GM19455 (cell line): ENCODE measurements around the gene NDUFAF2.
A peak's percentile ranks its signal among the peaks of the same experiment; 100 is the strongest.
"Not testable (repeated sequence)": the region's sequence is repeated elsewhere in the genome, so short reads cannot be mapped to it uniquely, and the experiment has no call there.

Source experiments
- ATAC-seq: cut with Tn5 transposase; IDR thresholded peaks from one replicate; pipeline ENCODE4 v1.9.1; 2021; ENCODE audit not compliant: unreplicated experiment

NDUFAF2 gene

GRCh38 chr5:61167382-61167781 is 222.4 kb downstream of the NDUFAF2 start:
- ATAC-seq = no peak

- ATAC-seq = no peak
Measured at GRCh38 chr5:61168951-61169350, 223.9 kb downstream of the NDUFAF2 start.

GRCh38 chr5:61171479-61171878 is 226.5 kb downstream of the NDUFAF2 start:
- ATAC-seq = no peak

GRCh38 chr5:61176631-61177030 is 231.6 kb downstream of the NDUFAF2 start:
- ATAC-seq = no peak

- no peak for ATAC-seq
Measured at GRCh38 chr5:61177070-61177469, 232.1 kb downstream of the NDUFAF2 start.

- ATAC-seq = peak; percentile 77
Measured at GRCh38 chr5:61177716-61178115, 232.7 kb downstream of the NDUFAF2 start.

GRCh38 chr5:61178702-61179101 is 233.7 kb downstream of the NDUFAF2 start:
- ATAC-seq = no peak

GRCh38 chr5:61180886-61181285 is 235.9 kb downstream of the NDUFAF2 start:
- ATAC-seq = no peak

GRCh38 chr5:61182449-61182848 is 237.4 kb downstream of the NDUFAF2 start:
- no peak for ATAC-seq

GRCh38 chr5:61183538-61183937 is 238.5 kb downstream of the NDUFAF2 start:
- no peak for ATAC-seq

- ATAC-seq = no peak
Measured at GRCh38 chr5:61184708-61185107, 239.7 kb downstream of the NDUFAF2 start.

- ATAC-seq = no peak
Measured at GRCh38 chr5:61186634-61187033, 241.6 kb downstream of the NDUFAF2 start.

- not testable (repeated sequence) for ATAC-seq
Measured at GRCh38 chr5:61187352-61187751, 242.3 kb downstream of the NDUFAF2 start.

- not testable (repeated sequence) for ATAC-seq
Measured at GRCh38 chr5:61187826-61188225, 242.8 kb downstream of the NDUFAF2 start.

- no peak for ATAC-seq
Measured at GRCh38 chr5:61198606-61199005, 253.6 kb downstream of the NDUFAF2 start.

- ATAC-seq = no peak
Measured at GRCh38 chr5:61200582-61201155, 255.7 kb downstream of the NDUFAF2 start.

GRCh38 chr5:61202213-61202612 is 257.2 kb downstream of the NDUFAF2 start:
- no peak for ATAC-seq
